Tibial artery (tissue), 4 donors: Measurements from ENCODE around the gene RPP21.

ENCODE experiments used
- DNase-seq, 2 donors: peaks; one replicate each; pipeline ENCODE4 v3.0.0-alpha.2; 2019
- H3K27ac ChIP-seq, 2 donors: fragments of 200-600 bp; sonication (generic) in 1 of 2; 1 replicate in 1 of 2; 2 replicates in 1 of 2; pipeline ENCODE4 v1.5.1; 2018 to 2019; ENCODE audit warnings: mild to moderate bottlenecking in 1 of 2
- H3K27me3 ChIP-seq, 2 donors: fragments of 200-600 bp; sonication (generic) in 1 of 2; one replicate each; pipeline versions ENCODE4 v1.5.1 to v1.6.0; 2016 to 2019
- H3K36me3 ChIP-seq, 3 donors: fragments of 200-600 bp; sonication (generic) in 2 of 3; one replicate each; pipeline ENCODE4 v1.5.1; 2016 to 2019; ENCODE audit warnings: mild to moderate bottlenecking in 2 of 3
- H3K4me1 ChIP-seq, 4 donors: fragments of 200-600 bp; sonication (generic) in 2 of 4; 1 replicate in 3 of 4; 2 replicates in 1 of 4; pipeline ENCODE4 v1.5.1; 2016 to 2019
- H3K4me3 ChIP-seq, 2 donors: fragments of 200-600 bp; sonication (generic) in 1 of 2; 1 replicate in 1 of 2; 2 replicates in 1 of 2; pipeline ENCODE4 v1.5.1; 2018 to 2019; ENCODE audit warnings: mild to moderate bottlenecking in 2 of 2
- H3K9me3 ChIP-seq, 3 donors: fragments of 200-600 bp; sonication (generic) in 1 of 3; one replicate each; pipeline ENCODE4 v1.5.1; 2016 to 2019
- CTCF ChIP-seq, 2 experiments: fragments of 200-600 bp in 1 of 2; fragments of 450-650 bp in 1 of 2; IDR thresholded peaks; one replicate each; pipeline ENCODE4 v1.5.1; 2017 to 2019; ENCODE audit warnings: antibody characterized with exemption in 2 of 2, mild to moderate bottlenecking in 1 of 2, moderate library complexity in 1 of 2
- intact Hi-C: fragments of 100-400 bp; cut with DNase I; formaldehyde crosslinking; loops from one replicate; pipeline ENCODE4 v1.15.0; 2023; ENCODE audit warnings: low total_unique reads

Gene RPP21

GRCh38 chr6:30321692-30322388, 23.1 kb upstream of the RPP21 start:
- Histone ChIP-seq H3K36me3 (no peaks in the 10 kb centered on the region), H3K4me1 (peaks cover 0 to 19% (median 14%) of the 10 kb centered on the region in 4 donors), H3K27ac (no peak overlapping the region), H3K4me3 (no peak overlapping the region), H3K9me3 (no peaks in the 10 kb centered on the region), H3K27me3 (no peaks in the 10 kb centered on the region)
- no peak for TF ChIP-seq CTCF (IDR thresholded peaks at IDR 0.05)
- intact Hi-C loops = loop anchor here (10.0 kb wide), 1 partner anchor 107 kb away; the partner anchor contains the start of gene TRIM26
- no peak for DNase-seq

GRCh38 chr6:30322527-30323501, 22.1 kb upstream of the RPP21 start:
- peaks cover 0 to 24% (median 14%) of the 10 kb centered on the region in 4 donors for H3K4me1 ChIP-seq
- intact Hi-C loops = loop anchor here (10.0 kb wide), 1 partner anchor 108 kb away; the partner anchor contains the start of gene TRIM26
- DNase-seq = no peak
- H3K27ac ChIP-seq = no peak overlapping the region
- TF ChIP-seq CTCF (IDR thresholded peaks at IDR 0.05) = no peak
- no peaks in the 10 kb centered on the region for H3K27me3 ChIP-seq
- H3K36me3 ChIP-seq = no peaks in the 10 kb centered on the region
- H3K9me3 ChIP-seq = no peaks in the 10 kb centered on the region
- H3K4me3 ChIP-seq = no peak overlapping the region

DNA sequence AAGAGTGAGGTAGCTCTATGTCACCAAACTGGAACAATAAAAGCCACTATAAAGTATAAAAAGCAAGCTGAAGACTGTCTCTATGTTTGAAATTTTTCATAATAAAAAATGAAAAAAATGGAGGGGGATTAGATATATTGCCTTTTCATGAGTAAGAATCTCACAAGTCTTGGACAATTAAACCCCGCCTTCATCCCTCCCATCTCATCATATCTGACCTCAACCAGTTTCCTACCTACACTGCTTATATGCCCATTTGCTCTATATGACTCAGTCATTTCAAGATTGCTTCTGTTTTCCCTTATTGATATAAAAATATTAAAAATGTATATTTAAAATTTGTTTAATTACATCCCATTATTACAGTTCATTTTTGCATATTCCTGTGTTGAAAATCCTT, 21.1 kb upstream of the RPP21 start:
- Histone ChIP-seq H3K4me1 (peaks cover 0 to 29% (median 14%) of the 10 kb centered on the region in 4 donors), H3K27me3 (no peaks in the 10 kb centered on the region), H3K4me3 (no peak overlapping the region), H3K9me3 (no peaks in the 10 kb centered on the region), H3K36me3 (no peaks in the 10 kb centered on the region), H3K27ac (no peak overlapping the region)
- no peak for TF ChIP-seq CTCF (IDR thresholded peaks at IDR 0.05)
- DNase-seq = no peak
- intact Hi-C loops = loop anchor here (10.0 kb wide), 1 partner anchor 109 kb away; the partner anchor contains the start of gene TRIM26

GRCh38 chr6:30325150-30325872, 19.6 kb upstream of the RPP21 start:
- Histone ChIP-seq H3K27me3 (no peaks in the 10 kb centered on the region), H3K4me1 (peaks cover 0 to 29% (median 14%) of the 10 kb centered on the region in 4 donors), H3K36me3 (peaks cover 11 to 14% (median 12%) of the 10 kb centered on the region in 3 donors), H3K27ac (peak overlapping the region; percentile 85 to 89), H3K4me3 (peak overlapping the region; percentile 59 to 62), H3K9me3 (no peaks in the 10 kb centered on the region)
- intact Hi-C loops = loop anchor here (10.0 kb wide), 1 partner anchor 111 kb away; the partner anchor contains the start of gene TRIM26
- TF ChIP-seq CTCF (IDR thresholded peaks at IDR 0.05) = no peak
- peak in 1 of 2 donors; percentile 41 for DNase-seq
